PC-3 (cell line): ENCODE data around the gene MISFA. TPM values are rescaled to one million over a fixed set of nuclear protein-coding genes. Genes with fewer than 3 reads are reported as not detected.

Experiments used
- ATAC-seq: fragments of 200-7000 bp; cut with Tn5 transposase; 2 replicates; pipeline ENCODE4 v1.9.1; 2020; ENCODE audit warnings: mild to moderate bottlenecking, moderate library complexity
- BruUV-seq: library from RNA; stranded (reverse); fragments of 400-500 nt; replicated peaks from 2 replicates; lab custom pipeline; 2021; lab: Mats Ljungman, UMichigan
- CTCF ChIA-PET: fragments of 300-600 bp; sonication (Branson Sonifier 250); formaldehyde crosslinking; loops from one replicate; lab custom pipeline; 2022; ENCODE audit warnings: antibody characterized with exemption; lab: Charles Lee
- POLR2A ChIA-PET: fragments of 300-600 bp; sonication (Branson Sonifier 250); formaldehyde crosslinking; loops from one replicate; lab custom pipeline; 2022; ENCODE audit warnings: antibody characterized with exemption; ENCODE audit not compliant: unreplicated experiment; lab: Charles Lee
- DNase-seq: peaks from one replicate; pipeline ENCODE4 v3.0.0-alpha.2; 2015
- H2AFZ ChIP-seq: fragments of 300-600 bp; sonication (generic); 2 replicates; pipeline ENCODE4 v1.6.0; 2016; ENCODE audit warnings: antibody characterized with exemption, low read length
- H3F3A ChIP-seq: fragments of 300-600 bp; sonication (generic); one replicate; pipeline ENCODE4 v1.6.0; 2017; ENCODE audit warnings: antibody characterized with exemption, low read length, control low read depth, mild to moderate bottlenecking; ENCODE audit not compliant: unreplicated experiment
- H3K27ac ChIP-seq: fragments of 300-600 bp; sonication (generic); 2 replicates; pipeline ENCODE4 v1.5.1; 2016; ENCODE audit warnings: mild to moderate bottlenecking, low read length
- H3K27me3 ChIP-seq: fragments of 300-600 bp; sonication (generic); 2 replicates; pipeline ENCODE4 v1.6.1; 2016; ENCODE audit warnings: low read length, mixed read lengths
- H3K36me3 ChIP-seq: fragments of 300-600 bp; sonication (generic); 2 replicates; pipeline ENCODE4 v1.6.1; 2016; ENCODE audit warnings: low read depth, mixed run types, low read length, mixed read lengths
- H3K4me1 ChIP-seq: fragments of 300-600 bp; sonication (generic); 2 replicates; pipeline ENCODE4 v1.5.1; 2016; ENCODE audit warnings: low read length; ENCODE audit not compliant: insufficient read depth
- H3K4me2 ChIP-seq: fragments of 300-600 bp; sonication (generic); 2 replicates; pipeline ENCODE4 v1.6.0; 2016; ENCODE audit warnings: low read length
- H3K4me3 ChIP-seq: fragments of 300-600 bp; sonication (generic); 2 replicates; pipeline ENCODE4 v1.5.1; 2016; ENCODE audit warnings: mild to moderate bottlenecking, low read length, mixed read lengths
- H3K79me2 ChIP-seq: fragments of 300-600 bp; sonication (generic); 2 replicates; pipeline ENCODE4 v1.6.1; 2017; ENCODE audit warnings: low read length, mixed read lengths
- H3K9ac ChIP-seq: fragments of 300-600 bp; sonication (generic); 2 replicates; pipeline ENCODE4 v1.6.0; 2016; ENCODE audit warnings: mild to moderate bottlenecking, low read length
- H3K9me2 ChIP-seq: fragments of 300-600 bp; sonication (generic); replicated peaks from 2 replicates; pipeline ENCODE4 v1.6.1; 2016; ENCODE audit warnings: mixed run types, low read length, mixed read lengths
- H3K9me3 ChIP-seq: fragments of 300-600 bp; sonication (generic); 2 replicates; pipeline ENCODE4 v1.6.1; 2016; ENCODE audit warnings: low read length, mixed read lengths
- H4K20me1 ChIP-seq: fragments of 300-600 bp; sonication (generic); 2 replicates; pipeline ENCODE4 v1.6.1; 2016; ENCODE audit warnings: low read length, mixed read lengths
- EZH2 ChIP-seq: fragments of 300-600 bp; sonication (generic); IDR thresholded peaks from one replicate; pipeline ENCODE4 v1.6.1; 2017; ENCODE audit warnings: antibody characterized with exemption, mild to moderate bottlenecking, low read length; ENCODE audit not compliant: unreplicated experiment
- EZH2phosphoT487 ChIP-seq: fragments of 300-600 bp; sonication (generic); IDR thresholded peaks from 2 replicates; pipeline ENCODE4 v1.6.1; 2018; ENCODE audit warnings: mild to moderate bottlenecking, antibody characterized with exemption, low read length, borderline replicate concordance
- intact Hi-C: fragments of 100-400 bp; cut with micrococcal nuclease; formaldehyde crosslinking; loops from 2 replicates; pipeline ENCODE4 v1.9.0; 2023
- total RNA-seq: library from RNA; depleted of rRNA; stranded (reverse); fragments of >200 nt; gene quantifications from 2 replicates; pipeline ENCODE4 v1.2.3, GENCODE V29; 2014
- TF ChIP-seq, protein P1 (sequence below): fragments of 300-600 bp; sonication (generic); conservative IDR thresholded peaks from 2 replicates; pipeline ENCODE4 v1.5.1; 2017; ENCODE audit warnings: antibody characterized with exemption, low read depth, mild to moderate bottlenecking, low read length

MISFA gene
- total RNA-seq, 1 experiment from 2014 or later = 0.36 TPM

DNA sequence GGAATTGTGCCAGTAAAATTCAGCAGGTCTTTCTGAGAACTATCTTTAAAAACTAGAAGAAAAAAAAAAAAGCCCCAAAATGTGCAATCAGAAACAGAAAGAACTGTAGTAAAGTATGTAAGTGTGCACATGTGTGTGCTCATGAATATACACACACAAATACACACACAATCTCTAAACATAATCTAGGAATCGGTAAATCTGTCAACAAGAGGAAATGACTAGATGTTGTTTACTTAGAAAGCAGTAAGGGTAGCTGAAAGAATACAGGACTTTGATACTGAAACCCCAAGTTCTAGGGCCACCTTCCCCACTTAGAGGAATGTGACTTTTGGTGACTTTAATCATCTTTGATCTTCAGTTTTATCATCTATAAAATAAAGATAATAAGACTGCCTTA is 24.2 kb upstream of the MISFA start:
- ATAC-seq (no peak), DNase-seq (peak; percentile 33)
- no TSS peak for BruUV-seq
- no peaks in the 10 kb centered on the region for H4K20me1 ChIP-seq
- peaks cover 3% of the 10 kb centered on the region for H3K36me3 ChIP-seq
- H3K4me3 ChIP-seq = no peak overlapping the region
- H3K9me2 ChIP-seq = no peaks in the 10 kb centered on the region
- H3K9me3 ChIP-seq = no peaks in the 10 kb centered on the region
- H3F3A ChIP-seq = peaks cover 5% of the 10 kb centered on the region
- TF ChIP-seq, protein P1, sequence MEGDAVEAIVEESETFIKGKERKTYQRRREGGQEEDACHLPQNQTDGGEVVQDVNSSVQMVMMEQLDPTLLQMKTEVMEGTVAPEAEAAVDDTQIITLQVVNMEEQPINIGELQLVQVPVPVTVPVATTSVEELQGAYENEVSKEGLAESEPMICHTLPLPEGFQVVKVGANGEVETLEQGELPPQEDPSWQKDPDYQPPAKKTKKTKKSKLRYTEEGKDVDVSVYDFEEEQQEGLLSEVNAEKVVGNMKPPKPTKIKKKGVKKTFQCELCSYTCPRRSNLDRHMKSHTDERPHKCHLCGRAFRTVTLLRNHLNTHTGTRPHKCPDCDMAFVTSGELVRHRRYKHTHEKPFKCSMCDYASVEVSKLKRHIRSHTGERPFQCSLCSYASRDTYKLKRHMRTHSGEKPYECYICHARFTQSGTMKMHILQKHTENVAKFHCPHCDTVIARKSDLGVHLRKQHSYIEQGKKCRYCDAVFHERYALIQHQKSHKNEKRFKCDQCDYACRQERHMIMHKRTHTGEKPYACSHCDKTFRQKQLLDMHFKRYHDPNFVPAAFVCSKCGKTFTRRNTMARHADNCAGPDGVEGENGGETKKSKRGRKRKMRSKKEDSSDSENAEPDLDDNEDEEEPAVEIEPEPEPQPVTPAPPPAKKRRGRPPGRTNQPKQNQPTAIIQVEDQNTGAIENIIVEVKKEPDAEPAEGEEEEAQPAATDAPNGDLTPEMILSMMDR = no peak
- TF ChIP-seq EZH2 (no peak), EZH2phosphoT487 (no peak)
- no peak overlapping the region for H3K9ac ChIP-seq
- no peak overlapping the region for H3K4me2 ChIP-seq
- H3K4me1 ChIP-seq = peaks cover 20% of the 10 kb centered on the region; the same call in 1 of the 2 replicates
- ChIA-PET POLR2A (interaction anchor here (0.7 kb wide), 1 partner anchor 174 kb away, joined by 4 read pairs; no protein-coding TSS in a partner anchor), CTCF (no interaction called here)
- no peak overlapping the region for H2AFZ ChIP-seq
- intact Hi-C loops = loop anchor here (5.0 kb wide), 1 partner anchor 43 kb away; no protein-coding TSS in a partner anchor
- H3K79me2 ChIP-seq = 0 out of 2 replicates have a peak, but pooled peaks cover 3% of the 10 kb centered on the region
- no peaks in the 10 kb centered on the region for H3K27me3 ChIP-seq
- H3K27ac ChIP-seq = no peak overlapping the region

DNA sequence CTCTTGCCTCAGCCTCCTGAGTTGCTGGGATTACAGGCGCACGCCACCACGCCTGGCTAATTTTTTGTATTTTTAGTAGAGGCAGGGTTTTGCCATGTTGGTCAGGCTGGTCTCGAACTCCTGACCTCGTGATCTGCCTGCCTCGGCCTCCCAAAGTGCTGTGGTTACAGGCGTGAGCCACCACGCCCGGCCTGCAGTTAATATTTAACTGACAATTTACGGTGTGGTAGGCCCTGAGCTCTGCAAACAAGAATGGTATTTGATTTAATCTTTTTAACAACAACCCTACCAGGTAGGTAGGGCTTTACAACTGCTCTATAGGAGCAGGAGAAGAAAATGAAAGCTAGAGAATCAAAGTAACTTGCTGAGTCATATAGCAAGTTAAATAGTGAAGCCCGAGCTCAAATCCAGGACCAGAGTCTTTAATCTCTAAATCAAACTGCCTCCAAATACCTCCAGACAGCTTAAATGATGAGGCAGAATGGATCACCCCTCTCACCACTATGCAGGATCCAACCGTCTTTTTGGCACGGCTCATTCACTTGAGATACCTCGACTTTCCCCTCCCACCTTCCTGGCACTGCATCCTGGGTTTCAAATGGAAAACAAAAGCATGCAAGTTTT is 20.5 kb upstream of the MISFA start:
- Histone ChIP-seq H3K9ac (peak overlapping the region; percentile 37), H3K27me3 (no peaks in the 10 kb centered on the region), H3K9me3 (no peaks in the 10 kb centered on the region), H3K36me3 (peaks cover 3% of the 10 kb centered on the region), H3K27ac (peak overlapping the region; percentile 76), H3K4me2 (peak overlapping the region; percentile 70), H3K4me3 (peak overlapping the region; percentile 45), H3F3A (peaks cover 5% of the 10 kb centered on the region), H3K4me1 (peaks cover 22% of the 10 kb centered on the region; the same call in 1 of the 2 replicates), H3K79me2 (0 out of 2 replicates have a peak, but pooled peaks cover 6% of the 10 kb centered on the region), H3K9me2 (no peaks in the 10 kb centered on the region), H2AFZ (peak overlapping the region; percentile 71), H4K20me1 (no peaks in the 10 kb centered on the region)
- DNase-seq (peak; percentile 82), ATAC-seq (peak; percentile 90)
- TF ChIP-seq EZH2phosphoT487 (no peak), EZH2 (no peak)
- TF ChIP-seq, protein P1 = no peak
- ChIA-PET POLR2A (interaction anchor here (0.7 to 0.9 kb wide), 2 partner anchors 9 to 23 kb away, joined by 3 to 5 read pairs; partner anchors contain the start of gene UEVLD), CTCF (interaction anchor here (1.1 kb wide), 1 partner anchor 39 kb away, joined by 3 read pairs; no protein-coding TSS in a partner anchor)
- no TSS peak for BruUV-seq
- intact Hi-C loops = loop anchor here (5.0 kb wide), 1 partner anchor 47 kb away; no protein-coding TSS in a partner anchor
